ENCODE results near the gene FAM20A. TPM values are rescaled to one million over a fixed set of nuclear protein-coding genes. Genes with fewer than 3 reads are reported as not detected.

The FAM20A gene
- total and polyA plus RNA-seq, 2 experiments from 2014 or later, result 15.6 to 15.9 TPM

DNA sequence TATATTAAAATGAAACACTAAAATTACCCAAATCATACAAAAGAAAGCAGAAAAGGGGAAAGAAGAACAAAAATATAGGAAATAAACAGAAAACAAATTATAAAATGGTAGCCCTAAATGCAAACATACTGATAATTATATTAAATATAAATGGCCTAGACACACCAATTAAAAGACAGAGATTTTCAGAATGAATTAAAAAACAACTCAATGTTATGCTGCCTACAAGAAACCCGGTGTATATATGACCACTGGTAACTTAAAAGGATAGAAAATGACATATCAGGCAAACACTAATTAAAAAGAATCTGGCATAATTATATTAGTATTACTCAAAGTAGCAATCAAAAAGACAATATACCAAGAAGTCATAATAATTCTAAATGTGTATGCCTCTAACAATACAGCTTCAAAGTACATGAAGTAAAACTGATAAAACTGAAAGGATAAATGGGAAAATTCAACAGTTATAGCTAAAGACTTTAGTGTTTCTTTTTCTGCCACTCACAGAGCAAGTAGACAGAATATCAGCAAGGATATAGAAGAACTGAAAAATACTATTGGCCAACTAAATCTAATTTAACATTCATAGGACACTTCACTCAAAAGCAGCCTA lies 7.5 kb upstream of the FAM20A start:
- no peak for TF ChIP-seq CTCF (IDR thresholded peaks at IDR 0.05; ENCODE audit: low read depth, low read length)
- no peaks in the 10 kb centered on the region for H3K36me3 ChIP-seq
- H3K27me3 ChIP-seq, result no peaks in the 10 kb centered on the region
- H3K9me3 ChIP-seq (ENCODE audit: low read depth), result no peaks in the 10 kb centered on the region
- no peak overlapping the region for H3K4me3 ChIP-seq
- H3K4me1 ChIP-seq (ENCODE audit: low read depth), result no peaks in the 10 kb centered on the region
- DNase-seq (ENCODE audit: low read depth in 1 of 2, low spot score in 1 of 2), result no peak
- H3K27ac ChIP-seq, result no peak overlapping the region

- no peaks in the 10 kb centered on the region for H3K27me3 ChIP-seq
- H3K36me3 ChIP-seq, result no peaks in the 10 kb centered on the region
- no peaks in the 10 kb centered on the region for H3K9me3 ChIP-seq (ENCODE audit: low read depth)
- no peak for DNase-seq (ENCODE audit: low read depth in 1 of 2, low spot score in 1 of 2)
- no peak for TF ChIP-seq CTCF (IDR thresholded peaks at IDR 0.05; ENCODE audit: low read depth, low read length)
- H3K4me3 ChIP-seq, result no peak overlapping the region
- no peak overlapping the region for H3K27ac ChIP-seq
- no peaks in the 10 kb centered on the region for H3K4me1 ChIP-seq (ENCODE audit: low read depth)
Observed at GRCh38 chr17:68606451-68607307, 5.5 kb upstream of the FAM20A start.

DNA sequence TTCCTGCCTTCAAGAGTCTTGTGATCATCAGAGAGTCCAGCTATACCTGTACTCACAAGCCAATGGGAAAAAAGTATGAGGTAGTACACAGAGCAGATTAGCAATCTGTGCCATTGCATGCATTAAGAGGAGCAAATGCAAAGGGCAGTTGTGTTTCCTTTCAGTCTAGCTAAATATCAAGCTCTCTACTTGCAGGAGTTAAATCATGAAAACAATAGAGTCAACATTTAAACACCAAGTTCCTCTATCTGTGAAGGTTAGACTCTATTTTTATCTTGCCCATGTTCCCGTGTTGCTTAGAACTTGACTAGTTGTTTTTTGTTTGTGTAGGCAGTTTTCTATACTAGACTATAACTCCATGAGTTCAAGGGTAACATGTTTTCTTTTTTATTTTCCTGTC lies 4.7 kb upstream of the FAM20A start:
- H3K4me1 ChIP-seq (ENCODE audit: low read depth), result no peaks in the 10 kb centered on the region
- TF ChIP-seq CTCF (IDR thresholded peaks at IDR 0.05; ENCODE audit: low read depth, low read length), result no peak
- no peaks in the 10 kb centered on the region for H3K27me3 ChIP-seq
- H3K27ac ChIP-seq, result no peak overlapping the region
- H3K36me3 ChIP-seq, result no peaks in the 10 kb centered on the region
- no peak overlapping the region for H3K4me3 ChIP-seq
- no peaks in the 10 kb centered on the region for H3K9me3 ChIP-seq (ENCODE audit: low read depth)
- DNase-seq (ENCODE audit: low read depth in 1 of 2, low spot score in 1 of 2), result no peak

GRCh38 chr17:68603656-68604055 lies 2.5 kb upstream of the FAM20A start:
- no peak for TF ChIP-seq CTCF (IDR thresholded peaks at IDR 0.05; ENCODE audit: low read depth, low read length)
- no peak overlapping the region for H3K27ac ChIP-seq
- H3K4me3 ChIP-seq, result no peak overlapping the region

DNA sequence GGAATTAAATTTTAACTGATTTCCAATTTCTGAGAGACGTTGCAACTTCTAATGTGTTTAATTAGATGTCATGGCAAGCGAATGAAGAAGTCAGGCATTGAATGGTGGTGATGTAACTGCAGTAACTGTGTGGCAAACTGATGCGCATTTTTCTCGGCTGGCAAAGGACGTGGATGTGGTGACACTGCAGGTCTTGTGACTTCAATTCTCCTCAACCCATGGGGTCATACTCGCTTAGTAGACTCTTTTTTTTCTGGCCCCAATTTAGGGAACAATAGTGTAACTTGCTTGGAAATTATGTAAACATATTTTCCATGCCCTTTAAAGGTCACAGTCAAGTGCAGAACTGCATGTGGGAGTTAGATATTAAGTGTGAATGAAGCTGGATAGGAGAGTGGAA lies 1.9 kb upstream of the FAM20A start:
- Histone ChIP-seq H3K27ac (no peak overlapping the region), H3K4me3 (no peak overlapping the region), H3K36me3 (no peaks in the 10 kb centered on the region), H3K4me1 (ENCODE audit: low read depth) (peaks cover 3% of the 10 kb centered on the region), H3K27me3 (no peaks in the 10 kb centered on the region), H3K9me3 (ENCODE audit: low read depth) (no peaks in the 10 kb centered on the region)
- TF ChIP-seq CTCF (IDR thresholded peaks at IDR 0.05; ENCODE audit: low read depth, low read length), result no peak
- DNase-seq (ENCODE audit: low read depth in 1 of 2, low spot score in 1 of 2), result no peak

More at GRCh38 chr17:68603656-68604055, 2.5 kb upstream of the FAM20A start:
- Histone ChIP-seq H3K27me3 (no peaks in the 10 kb centered on the region), H3K9me3 (ENCODE audit: low read depth) (no peaks in the 10 kb centered on the region), H3K4me1 (ENCODE audit: low read depth) (peaks cover 3% of the 10 kb centered on the region), H3K36me3 (no peaks in the 10 kb centered on the region)
- DNase-seq (ENCODE audit: low read depth in 1 of 2, low spot score in 1 of 2), result no peak
